Retina (tissue), 1 donor: ENCODE results near the gene VCX2.
A peak's percentile ranks its signal among the peaks of the same experiment; 100 is the strongest.
"Not testable (repeated sequence)": the region's sequence is repeated elsewhere in the genome, so short reads cannot be mapped to it uniquely, and the experiment has no call there.

ENCODE experiments used
- DNase-seq: peaks from one replicate; pipeline ENCODE4 v3.0.0-alpha.2; 2016

Gene VCX2

DNA sequence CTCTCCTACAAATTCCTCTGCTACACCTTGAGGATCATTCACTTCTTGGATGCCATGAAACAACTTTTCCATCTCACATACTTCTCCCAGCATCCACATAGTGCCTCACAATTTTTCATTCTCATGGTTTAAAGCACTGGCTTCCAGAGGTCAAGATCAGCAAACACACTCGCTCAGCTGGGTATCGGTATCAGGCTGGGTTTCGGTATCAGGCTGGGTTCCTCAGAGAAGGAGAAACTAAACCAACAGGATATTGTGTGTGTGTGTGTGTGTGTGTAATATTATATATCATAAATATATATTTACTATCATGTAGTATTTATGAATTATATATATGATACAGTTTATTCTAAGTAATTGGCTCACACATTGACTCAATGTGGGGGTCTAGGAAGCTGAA is at the start of gene VCX2:
Gene VCX2, minus strand, starts transcription at position 99 of the 400 bp plus-strand sequence. CDS start 624 bp downstream, outside the sequence.
- DNase-seq, result not testable (repeated sequence)

- no peak for DNase-seq
Measured at GRCh38 chrX:8204943-8205342, 33.9 kb upstream of the VCX2 start.

GRCh38 chrX:8204169-8204935 is 33.3 kb upstream of the VCX2 start:
- no peak for DNase-seq

DNA sequence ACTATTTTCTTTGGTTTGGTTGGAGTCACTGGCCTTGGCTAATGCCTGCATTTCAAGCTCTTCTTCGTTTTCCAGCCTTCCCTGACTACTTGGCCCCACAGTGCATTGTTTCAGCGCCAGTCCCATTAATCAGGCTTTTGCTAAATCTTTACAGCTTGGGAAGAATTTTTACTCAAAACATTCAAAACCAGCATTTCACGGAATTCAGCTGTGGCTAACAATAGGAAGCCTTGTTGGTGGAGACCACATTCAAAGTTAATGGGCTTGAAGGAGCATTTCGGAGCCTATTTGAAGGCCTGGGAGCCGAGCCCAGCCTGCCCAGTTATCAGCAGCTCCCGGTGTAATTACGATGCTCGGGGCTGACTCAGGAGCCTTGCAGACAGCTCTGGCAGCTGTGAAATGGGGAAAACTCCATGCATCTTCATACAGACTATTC is 30.8 kb upstream of the VCX2 start:
- DNase-seq, result no peak

DNA sequence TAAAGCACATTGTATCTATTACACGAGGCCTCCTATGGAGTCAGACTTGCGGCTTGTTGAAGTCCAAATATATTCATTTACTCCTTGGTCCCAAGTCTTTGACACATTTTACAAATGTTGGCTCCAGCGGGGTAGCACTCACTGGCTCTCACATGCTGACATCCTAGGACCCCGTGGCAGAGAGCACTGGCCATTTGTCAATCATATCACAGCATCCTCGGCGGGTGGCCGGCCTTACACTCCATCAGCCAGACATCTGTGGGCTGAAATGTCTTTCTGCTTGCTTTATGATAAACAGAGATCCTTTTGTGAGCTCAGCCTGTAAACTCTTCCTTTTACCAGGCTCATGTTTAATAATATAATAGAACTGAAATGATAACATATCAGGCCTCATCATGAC is 25.7 kb upstream of the VCX2 start:
- no peak for DNase-seq

GRCh38 chrX:8194216-8194615 is 23.1 kb upstream of the VCX2 start:
- DNase-seq, result no peak

- DNase-seq, result no peak
Measured at GRCh38 chrX:8192276-8192675, 21.2 kb upstream of the VCX2 start.

DNA sequence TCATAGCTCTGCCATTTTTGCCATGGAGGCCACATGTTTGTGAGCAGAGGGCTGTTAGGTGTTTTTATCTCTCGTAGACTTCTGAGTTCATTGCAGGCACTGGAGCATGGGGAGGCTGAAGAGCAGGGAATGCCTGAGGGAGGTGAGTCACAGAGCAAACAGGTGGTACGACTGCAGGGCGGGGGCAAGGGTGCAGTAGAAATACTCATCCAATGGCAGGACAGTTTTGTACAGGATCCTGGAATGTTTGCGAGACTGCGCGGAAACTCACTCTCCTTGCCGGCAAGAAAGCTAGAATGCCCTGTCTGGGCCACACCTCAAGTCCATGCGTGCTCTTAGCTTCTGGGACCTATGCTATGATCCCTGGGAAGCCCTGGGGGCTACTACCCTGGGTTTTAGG is 20.0 kb upstream of the VCX2 start:
- DNase-seq, result no peak

DNA sequence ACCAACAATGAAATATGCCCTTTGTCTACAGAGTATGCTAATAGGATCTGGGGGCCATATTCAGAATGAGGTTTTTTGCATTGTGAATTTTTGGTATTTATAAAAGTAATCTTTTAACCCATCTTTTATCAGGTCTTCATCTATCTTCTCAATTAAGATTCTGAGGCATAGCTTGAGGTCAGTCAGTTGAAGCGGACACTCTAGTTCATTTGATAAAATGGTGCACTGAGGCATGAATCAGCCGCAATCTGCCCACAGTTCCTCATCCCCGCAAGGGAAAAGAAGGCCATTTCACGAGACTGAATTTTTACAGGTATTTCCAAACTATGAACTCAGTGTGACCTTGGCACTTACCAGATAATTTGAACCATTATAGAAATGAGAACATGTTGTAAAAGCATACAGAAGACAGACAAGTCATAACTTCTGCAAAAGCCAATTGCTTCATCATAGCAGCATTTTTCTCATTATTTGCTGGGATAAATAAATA is 19.3 kb upstream of the VCX2 start:
- DNase-seq, result peak; percentile 12

DNA sequence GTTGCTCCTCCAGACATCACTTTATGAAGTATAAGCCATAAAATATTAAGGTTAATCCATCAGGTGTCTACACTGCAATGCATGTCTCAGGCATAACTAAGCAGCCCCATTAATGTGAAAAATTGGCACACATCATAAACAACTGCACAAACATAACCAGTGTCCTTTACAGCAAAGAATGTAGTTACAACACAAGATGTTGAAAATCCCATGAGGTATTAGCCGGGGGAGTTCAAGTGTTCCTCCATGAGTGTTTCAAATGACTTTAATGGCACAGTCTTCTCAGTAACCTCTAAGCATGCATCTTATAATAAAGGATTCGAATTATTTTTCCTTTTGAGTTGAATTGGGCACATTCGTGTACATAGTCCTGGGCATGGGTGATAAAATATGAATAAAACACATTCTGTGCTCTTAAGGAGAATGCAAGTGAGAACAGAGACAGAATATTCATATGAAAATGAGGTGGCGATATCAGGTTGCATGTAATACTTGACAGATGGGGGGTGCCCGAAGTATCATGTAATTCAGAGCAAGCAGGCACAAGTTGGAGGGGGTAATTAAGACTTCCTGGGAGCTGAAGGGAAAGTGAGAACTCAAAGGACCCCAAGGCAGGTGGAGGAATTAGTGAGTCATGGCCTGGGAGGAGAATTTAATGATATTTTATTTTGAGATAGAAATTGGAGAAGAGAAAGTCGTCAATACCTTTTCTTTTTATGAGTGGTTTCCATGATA is 18.2 kb upstream of the VCX2 start:
- no peak for DNase-seq

DNA sequence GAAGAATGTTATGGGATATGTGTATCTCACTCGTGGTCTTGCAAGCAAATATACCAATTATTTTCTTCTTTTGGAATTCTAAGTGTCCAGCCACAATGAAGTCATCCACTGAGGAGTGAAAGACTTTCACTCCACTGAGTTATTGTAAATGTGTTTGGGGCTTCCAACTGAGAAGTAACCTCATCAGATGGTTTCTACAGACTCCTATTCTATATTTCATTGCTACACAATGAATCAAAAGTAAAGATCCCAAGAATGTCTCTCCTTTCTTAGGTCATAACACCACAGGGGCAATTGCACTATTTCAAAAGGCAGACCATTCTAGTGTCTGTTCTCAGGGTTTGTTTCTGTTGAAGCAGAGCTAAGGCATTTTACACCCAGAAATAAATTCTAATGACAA is 12.3 kb upstream of the VCX2 start:
- no peak for DNase-seq

GRCh38 chrX:8179656-8180055 is 8.6 kb upstream of the VCX2 start:
- DNase-seq, result no peak

DNA sequence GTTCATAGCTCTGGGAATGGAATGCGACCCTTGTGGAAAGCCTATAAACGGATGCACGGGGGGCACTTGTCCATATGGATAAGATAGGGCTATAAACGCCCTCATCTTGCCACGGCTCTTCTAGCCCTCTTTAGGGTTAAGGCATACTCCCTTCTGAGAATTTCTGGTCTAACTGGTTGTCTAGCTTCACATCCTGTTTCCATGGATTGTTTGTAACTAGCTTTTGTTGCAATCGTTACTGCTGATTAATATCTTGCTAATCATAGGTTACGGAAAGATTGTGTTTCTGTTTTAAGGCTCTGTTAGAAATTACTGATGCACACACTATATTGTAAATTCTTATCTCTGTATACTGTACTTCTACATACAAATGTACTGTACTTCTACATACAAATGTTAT is 17.1 kb downstream of the VCX2 start:
- DNase-seq, result not testable (repeated sequence)

DNA sequence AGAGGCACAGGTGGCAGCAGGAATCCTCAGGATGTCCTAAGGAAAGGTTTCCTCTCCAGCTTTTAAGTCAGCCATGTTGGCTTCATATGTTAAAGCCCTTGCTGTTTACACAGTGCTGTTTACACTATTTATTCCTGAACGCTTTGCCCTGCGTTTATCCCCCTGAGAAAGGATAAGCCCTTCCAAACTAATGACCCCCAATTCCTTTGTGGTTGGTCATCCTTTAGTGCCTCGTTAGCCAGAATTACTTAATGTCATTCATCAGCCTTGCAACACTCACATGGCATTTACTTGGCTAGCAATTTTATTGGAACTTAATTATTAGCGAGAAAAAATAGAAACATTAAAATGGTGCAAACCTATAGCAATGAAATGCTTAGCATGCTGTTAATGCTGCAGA is 23.8 kb downstream of the VCX2 start:
- no peak for DNase-seq

- DNase-seq, result no peak
Measured at GRCh38 chrX:8144925-8145324, 26.1 kb downstream of the VCX2 start.

GRCh38 chrX:8141896-8142295 is 29.2 kb downstream of the VCX2 start:
- DNase-seq, result no peak

DNA sequence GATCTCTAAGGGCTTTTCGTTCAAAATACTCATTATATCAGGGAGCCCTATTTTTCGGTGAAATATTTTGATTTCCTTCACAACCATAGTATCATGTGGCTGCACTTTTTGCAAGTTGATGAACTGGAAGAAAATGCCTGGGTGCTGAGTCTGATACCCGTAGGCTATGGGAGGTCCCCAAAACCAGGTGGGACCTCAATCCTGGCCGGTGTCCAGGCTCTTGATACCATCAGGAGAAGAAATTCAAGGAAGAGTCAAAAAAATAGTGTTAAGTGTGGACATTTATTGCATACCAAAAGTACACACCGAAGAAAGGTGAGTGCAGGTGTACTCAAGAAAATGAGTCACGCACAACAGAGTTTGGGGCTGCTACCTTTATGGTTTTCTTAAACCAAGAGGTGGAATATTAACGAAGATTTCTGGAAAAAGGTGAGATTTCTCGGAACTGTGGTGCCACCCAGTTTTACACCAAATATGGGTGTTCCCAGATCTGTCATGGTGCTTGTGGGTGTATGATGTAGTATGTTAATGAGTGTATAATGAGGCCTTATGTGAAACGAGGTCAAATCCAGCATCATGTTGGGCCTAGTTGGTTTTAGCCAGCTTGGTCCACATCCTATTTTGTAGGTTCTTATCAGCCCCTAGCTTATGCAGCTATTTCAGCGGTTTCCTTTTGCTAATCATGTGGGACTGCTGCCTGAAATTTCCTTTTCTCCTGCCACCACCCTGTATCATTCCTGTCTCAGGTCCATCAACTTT is 29.9 kb downstream of the VCX2 start:
- DNase-seq, result no peak

DNA sequence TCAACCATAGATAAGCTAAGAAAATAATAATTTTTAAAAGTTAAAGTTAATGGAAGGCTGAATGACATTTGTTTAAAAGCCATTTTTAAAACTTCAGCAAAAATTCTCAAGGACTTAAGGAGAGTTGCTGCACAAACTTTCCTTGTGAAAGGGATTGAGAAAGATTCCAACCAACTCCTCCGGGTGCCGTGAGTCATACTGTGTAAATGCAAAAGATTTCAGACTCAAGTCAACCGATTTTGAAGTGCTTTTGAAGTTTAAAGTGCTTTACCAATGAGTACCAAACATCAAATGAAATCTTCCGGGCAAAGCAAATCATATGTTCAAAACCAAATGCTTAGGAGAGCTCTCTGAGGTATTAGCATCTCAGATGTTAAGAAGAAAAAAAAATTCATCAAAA is 31.4 kb downstream of the VCX2 start:
- DNase-seq, result no peak

GRCh38 chrX:8138252-8138651 is 32.8 kb downstream of the VCX2 start:
- DNase-seq, result no peak

GRCh38 chrX:8126648-8127047 is 44.4 kb downstream of the VCX2 start:
- no peak for DNase-seq

- no peak for DNase-seq
Measured at GRCh38 chrX:8126092-8126491, 45.0 kb downstream of the VCX2 start.

- no peak for DNase-seq
Measured at GRCh38 chrX:8125566-8125965, 45.5 kb downstream of the VCX2 start.

DNA sequence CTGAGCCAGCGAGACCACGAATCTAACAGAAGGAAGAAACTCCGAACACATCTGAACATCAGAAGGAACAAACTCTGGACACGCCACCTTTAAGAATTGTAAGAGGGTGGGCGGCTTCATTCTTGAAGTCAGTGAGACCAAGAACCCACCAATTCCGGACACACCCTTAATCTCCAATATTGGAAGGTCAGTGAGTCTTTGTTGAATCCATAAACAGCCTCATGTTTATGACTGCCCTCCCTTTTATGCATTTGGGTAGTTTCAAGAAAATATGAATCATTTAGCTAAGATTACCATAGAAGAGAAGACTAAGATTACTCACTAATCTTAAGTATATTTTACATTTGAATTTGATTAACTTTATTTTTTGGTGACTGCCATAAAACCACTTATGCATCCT is 48.5 kb downstream of the VCX2 start:
- DNase-seq, result no peak

GRCh38 chrX:8121391-8121790 is 49.7 kb downstream of the VCX2 start:
- not testable (repeated sequence) for DNase-seq
